ENCODE measurements around the gene SPATA2. TPM values are rescaled to one million over a fixed set of nuclear protein-coding genes. Genes with fewer than 3 reads are reported as not detected.

SPATA2 gene
- total RNA-seq, 2 experiments from 2014 or later, result 7.4 to 8.2 TPM

DNA sequence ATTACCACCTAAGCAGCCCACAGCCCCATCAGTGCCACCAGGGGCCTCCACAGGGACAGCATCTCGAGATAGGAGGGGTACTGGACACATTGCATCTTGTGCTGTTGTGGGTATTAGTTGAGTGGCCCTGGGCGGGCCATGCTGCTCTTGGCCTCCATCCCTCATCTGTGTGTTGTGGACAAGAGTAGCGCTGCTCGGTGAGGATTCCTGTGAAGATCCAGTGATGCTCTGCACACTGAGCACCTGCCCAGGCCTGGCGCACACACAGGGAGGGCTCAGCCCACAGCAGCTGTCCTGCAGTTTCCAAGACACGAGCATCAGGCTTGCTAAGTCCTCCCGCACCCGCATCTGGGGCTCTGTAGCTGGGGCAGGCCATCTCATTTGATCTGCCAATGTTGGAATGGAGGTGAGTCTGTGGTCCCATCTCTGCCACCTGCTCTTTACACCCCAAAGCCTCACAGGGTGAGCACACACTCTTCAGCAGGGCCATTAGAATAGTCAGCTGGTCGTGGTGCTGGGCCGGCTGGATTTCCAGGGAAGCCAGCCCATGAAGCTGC, 32.0 kb downstream of the SPATA2 start:
- CTCF ChIA-PET, result interaction anchor here (1.1 kb wide), 1 partner anchor 273 kb away, joined by 3 read pairs; no protein-coding TSS in a partner anchor
- Mint-ChIP-seq H3K9me3 (no peaks in the 10 kb centered on the region), H3K4me3 (no peak overlapping the region), H3K27ac (no peak overlapping the region), H3K27me3 (no peaks in the 10 kb centered on the region), H3K36me3 (ENCODE audit: low read depth) (peaks cover 21% of the 10 kb centered on the region), H3K4me1 (peaks cover under 1% of the 10 kb centered on the region)
- no peak for DNase-seq
- POLR2A ChIA-PET, result no interaction called here

DNA sequence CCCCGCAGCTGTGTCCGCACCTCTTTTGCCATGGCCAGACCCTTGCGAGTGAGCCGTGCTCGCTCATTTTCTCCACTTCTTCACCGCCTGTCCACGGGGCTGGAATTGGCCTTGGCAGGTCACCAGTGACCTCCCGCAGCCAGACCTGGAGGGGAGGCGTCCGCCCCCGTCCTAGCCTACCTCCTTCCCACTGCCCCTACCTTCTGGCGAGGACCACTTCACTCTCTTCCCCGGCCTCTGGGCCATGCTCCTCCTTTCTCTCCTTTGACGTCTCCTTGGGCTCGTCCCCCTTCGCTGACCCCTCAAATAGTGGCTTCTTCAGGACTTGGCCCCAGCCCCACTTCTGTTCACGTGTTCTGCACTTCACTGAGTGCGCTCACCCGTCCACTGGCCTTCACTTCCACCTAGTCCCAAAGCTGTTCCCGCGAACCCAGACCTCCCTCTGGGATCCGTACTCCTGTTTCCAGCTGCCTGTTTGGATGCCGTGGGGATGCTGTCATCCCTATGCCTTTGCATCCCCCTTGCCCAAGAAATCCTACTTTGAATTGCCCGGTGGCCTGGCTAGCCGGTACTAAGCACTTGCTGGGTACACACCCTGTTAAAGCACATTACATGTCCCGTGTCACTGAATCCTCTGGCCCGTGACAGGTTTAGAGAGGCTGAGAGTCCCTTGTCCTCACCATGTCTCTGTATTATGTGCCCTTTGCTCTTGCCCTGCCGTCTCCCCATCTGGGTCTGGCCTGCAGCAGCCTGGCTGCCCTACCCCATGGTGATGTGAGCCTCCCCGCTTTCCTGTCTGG, 33.0 kb downstream of the SPATA2 start:
- Mint-ChIP-seq H3K27me3 (no peaks in the 10 kb centered on the region), H3K4me3 (no peak overlapping the region), H3K36me3 (ENCODE audit: low read depth) (peaks cover 25% of the 10 kb centered on the region), H3K27ac (peak overlapping the region; percentile 5), H3K4me1 (no peaks in the 10 kb centered on the region), H3K9me3 (no peaks in the 10 kb centered on the region)
- POLR2A ChIA-PET, result no interaction called here
- no peak for DNase-seq
- CTCF ChIA-PET, result interaction anchor here (1.0 kb wide), 1 partner anchor 32 kb away, joined by 3 read pairs; no protein-coding TSS in a partner anchor

DNA sequence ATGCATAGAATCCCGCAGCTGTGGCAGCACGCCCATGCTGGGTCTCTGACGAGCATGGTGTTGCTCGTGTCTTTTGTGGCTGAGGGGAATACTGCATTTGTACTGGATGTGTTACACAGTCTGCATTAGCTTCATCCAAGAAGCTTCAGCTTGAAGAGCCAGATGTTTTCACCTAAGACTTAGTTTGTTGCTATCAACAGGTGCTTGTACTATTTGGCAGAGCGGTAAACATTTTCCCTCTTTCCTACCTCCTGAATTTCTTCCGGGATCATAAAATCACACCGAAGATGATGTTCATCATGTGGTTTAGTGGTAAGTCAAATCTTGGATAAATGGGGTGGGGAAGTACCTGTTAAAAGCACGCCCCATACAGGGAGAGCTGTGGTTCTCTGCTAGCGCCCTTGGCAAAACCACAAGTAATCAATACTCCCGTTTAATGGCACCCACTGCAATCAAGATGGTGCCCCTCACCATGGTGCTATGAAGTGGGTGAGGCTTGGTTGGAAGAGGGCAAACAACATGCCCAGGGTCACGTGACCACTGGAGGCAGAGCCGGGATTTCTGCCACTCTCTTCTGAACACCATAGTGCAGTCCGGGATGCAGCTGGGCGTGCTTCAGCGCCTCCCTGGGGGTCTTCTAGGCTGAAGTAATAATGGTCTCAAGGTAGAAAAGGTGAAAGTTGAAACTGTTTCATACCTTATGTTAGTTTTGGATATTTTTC, 34.4 kb downstream of the SPATA2 start:
- H3K4me1 Mint-ChIP-seq, result no peaks in the 10 kb centered on the region
- no peaks in the 10 kb centered on the region for H3K9me3 Mint-ChIP-seq
- no peak overlapping the region for H3K27ac Mint-ChIP-seq
- ChIA-PET POLR2A (no interaction called here), CTCF (interaction anchor here (0.6 kb wide), 2 partner anchors 37 to 509 kb away, joined by 3 read pairs; no protein-coding TSS in a partner anchor)
- no peak overlapping the region for H3K4me3 Mint-ChIP-seq
- no peaks in the 10 kb centered on the region for H3K27me3 Mint-ChIP-seq
- H3K36me3 Mint-ChIP-seq (ENCODE audit: low read depth), result peaks cover 25% of the 10 kb centered on the region
- DNase-seq, result no peak

DNA sequence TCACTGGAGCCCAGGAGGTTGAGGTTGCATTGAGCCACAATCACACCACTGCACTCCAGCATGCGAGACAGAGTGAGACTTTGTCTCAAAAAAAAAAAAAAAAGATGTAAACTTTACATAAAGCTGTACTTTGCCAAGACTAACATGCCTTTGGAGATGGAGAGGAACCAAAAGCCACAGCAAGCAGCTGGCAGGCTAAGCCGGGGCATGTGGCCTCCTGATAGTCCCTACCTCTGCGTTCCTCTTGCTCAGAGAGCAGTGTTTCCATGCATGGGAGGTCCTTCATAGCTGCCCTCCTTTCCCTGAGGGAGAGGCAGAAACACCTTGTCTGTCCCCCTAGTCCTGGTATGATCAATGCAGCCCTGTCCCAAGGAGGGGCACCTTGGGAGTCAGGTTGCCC, 35.2 kb downstream of the SPATA2 start:
- CTCF ChIA-PET, result interaction anchor here (0.6 kb wide), 2 partner anchors 36 to 508 kb away, joined by 3 read pairs; no protein-coding TSS in a partner anchor
- Mint-ChIP-seq H3K4me3 (no peak overlapping the region), H3K9me3 (no peaks in the 10 kb centered on the region), H3K4me1 (no peaks in the 10 kb centered on the region), H3K27me3 (no peaks in the 10 kb centered on the region), H3K36me3 (ENCODE audit: low read depth) (peaks cover 26% of the 10 kb centered on the region), H3K27ac (no peak overlapping the region)
- POLR2A ChIA-PET, result no interaction called here
- DNase-seq, result no peak

DNA sequence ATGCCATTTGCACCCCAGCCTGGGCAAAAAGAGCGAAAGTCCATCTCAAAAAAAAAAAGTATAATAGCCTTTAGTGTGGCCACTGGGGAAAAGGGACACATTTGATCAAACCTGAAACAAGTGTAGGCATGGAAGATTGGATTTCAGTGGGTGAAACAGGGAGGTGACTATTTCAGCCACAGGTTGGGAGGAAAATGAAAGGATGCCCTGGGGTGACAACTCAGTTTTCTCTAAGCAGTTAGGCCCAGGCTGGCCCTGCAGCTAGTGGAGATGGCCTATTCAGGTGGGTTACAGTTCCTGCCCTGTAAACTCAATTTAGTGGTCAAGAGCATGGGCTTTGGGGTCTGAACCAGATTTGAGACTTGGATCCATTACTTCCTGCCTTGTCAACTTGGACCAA, 36.4 kb downstream of the SPATA2 start:
- H3K36me3 Mint-ChIP-seq (ENCODE audit: low read depth), result peaks cover 27% of the 10 kb centered on the region
- no peaks in the 10 kb centered on the region for H3K27me3 Mint-ChIP-seq
- no peak overlapping the region for H3K4me3 Mint-ChIP-seq
- POLR2A ChIA-PET, result no interaction called here
- DNase-seq, result no peak
- no peaks in the 10 kb centered on the region for H3K9me3 Mint-ChIP-seq
- no peak overlapping the region for H3K27ac Mint-ChIP-seq
- CTCF ChIA-PET, result interaction anchor here (0.5 to 0.7 kb wide), 2 partner anchors 252 to 291 kb away, joined by 3 read pairs; no protein-coding TSS in a partner anchor
- H3K4me1 Mint-ChIP-seq, result no peaks in the 10 kb centered on the region

DNA sequence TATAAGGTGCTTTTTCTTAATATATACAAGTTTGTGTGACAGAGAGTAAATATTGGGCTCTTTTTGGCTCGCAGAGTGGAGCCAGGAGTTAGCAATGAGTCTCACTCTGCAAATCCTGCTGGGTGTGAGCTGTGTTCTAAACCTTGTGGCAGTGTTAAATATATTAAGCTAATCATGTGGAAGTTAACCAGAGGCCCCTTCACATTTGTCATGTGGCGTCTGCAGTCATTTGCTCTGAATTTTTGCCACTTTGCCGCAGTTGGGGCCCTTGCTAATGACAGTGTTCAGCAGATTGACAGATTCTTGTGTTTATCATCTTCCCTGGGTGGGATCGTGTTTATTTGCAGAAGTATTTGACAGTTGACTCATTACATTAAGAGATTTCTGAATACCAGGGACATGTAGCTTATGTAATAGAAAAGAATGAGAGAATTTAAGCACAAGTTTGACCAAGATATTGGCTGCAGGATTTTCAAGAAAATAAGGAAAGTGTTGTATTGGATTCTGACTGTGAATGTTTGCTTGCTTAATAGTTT, 37.9 kb downstream of the SPATA2 start:
- ChIA-PET CTCF (no interaction called here), POLR2A (no interaction called here)
- no peak for DNase-seq
- Mint-ChIP-seq H3K9me3 (no peaks in the 10 kb centered on the region), H3K36me3 (ENCODE audit: low read depth) (peaks cover 24% of the 10 kb centered on the region), H3K27ac (no peak overlapping the region), H3K4me3 (no peak overlapping the region), H3K4me1 (no peaks in the 10 kb centered on the region), H3K27me3 (no peaks in the 10 kb centered on the region)

DNA sequence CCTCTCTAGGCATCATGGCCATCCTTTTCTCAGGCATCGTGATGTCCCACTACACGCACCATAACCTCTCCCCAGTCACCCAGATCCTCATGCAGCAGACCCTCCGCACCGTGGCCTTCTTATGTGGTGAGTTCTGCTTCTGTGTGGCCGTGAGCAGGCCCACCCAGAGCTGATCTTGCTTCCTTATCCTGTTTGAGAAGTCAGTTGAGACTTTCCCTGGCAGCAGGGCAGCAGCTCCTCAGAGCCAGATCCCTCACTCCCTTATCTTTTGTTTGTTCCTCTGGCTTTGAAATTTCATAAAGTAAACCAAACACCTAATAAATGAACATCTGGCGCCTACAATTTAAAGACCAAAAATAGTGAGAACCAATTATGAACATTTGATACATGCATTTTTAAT, 40.6 kb downstream of the SPATA2 start:
- Mint-ChIP-seq H3K36me3 (ENCODE audit: low read depth) (peaks cover 23% of the 10 kb centered on the region), H3K4me1 (no peaks in the 10 kb centered on the region), H3K9me3 (no peaks in the 10 kb centered on the region), H3K27me3 (no peaks in the 10 kb centered on the region), H3K27ac (peak overlapping the region; percentile 4), H3K4me3 (no peak overlapping the region)
- no peak for DNase-seq
- CTCF ChIA-PET, result no interaction called here
- POLR2A ChIA-PET, result no interaction called here

DNA sequence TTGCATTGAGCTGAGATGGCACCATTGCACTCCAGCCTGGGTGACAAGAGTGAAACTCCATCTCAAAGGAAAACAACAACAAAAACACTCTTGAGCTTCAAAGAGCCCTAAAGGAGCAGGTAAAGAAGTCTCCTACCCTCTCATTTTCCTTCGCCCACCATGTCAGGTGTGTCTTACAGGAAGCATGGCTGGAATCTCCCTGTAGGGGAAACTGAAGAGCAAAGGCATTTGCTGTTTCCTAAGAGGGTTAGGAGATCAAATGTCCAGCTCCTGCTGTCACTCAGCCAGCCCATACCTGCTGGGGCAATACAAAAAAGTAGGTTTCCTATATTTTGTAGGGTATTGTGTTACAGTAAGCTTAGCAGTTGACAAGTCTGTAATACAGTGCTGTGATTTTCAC, 43.3 kb downstream of the SPATA2 start:
- CTCF ChIA-PET, result interaction anchor here (0.7 to 1.1 kb wide), 2 partner anchors 32 to 40 kb away, joined by 3 read pairs; no protein-coding TSS in a partner anchor
- Mint-ChIP-seq H3K4me3 (no peak overlapping the region), H3K27ac (peak overlapping the region; percentile 13), H3K27me3 (no peaks in the 10 kb centered on the region), H3K4me1 (no peaks in the 10 kb centered on the region), H3K9me3 (no peaks in the 10 kb centered on the region), H3K36me3 (ENCODE audit: low read depth) (peaks cover 29% of the 10 kb centered on the region)
- DNase-seq, result no peak
- POLR2A ChIA-PET, result no interaction called here

DNA sequence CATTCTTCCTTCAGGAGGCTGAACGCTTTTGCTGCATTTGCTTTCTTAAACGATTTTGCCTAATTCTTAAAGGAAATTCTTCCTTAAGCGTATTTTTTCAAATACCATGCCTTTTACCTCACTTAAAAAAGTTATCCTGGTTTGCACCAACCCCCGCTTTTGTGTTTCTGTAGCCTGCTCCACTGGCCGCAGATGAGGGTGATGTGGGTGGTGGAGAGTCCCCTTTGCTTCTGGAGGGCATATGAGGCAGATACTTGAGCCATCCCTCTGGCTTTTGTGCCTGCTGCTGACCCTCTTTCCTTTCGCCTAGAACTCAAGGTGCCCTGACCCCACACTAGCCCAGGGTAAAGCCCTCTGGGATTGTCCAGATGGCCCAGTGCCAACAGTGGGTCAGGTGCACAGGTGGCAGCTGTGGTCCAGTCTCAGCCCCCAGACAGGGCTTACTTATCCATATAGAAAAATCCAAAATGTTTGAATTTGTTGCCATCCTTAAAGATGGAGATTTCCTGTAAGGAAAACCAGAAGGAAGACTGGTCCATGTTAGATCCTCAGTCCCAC, 43.9 kb downstream of the SPATA2 start:
- CTCF ChIA-PET, result interaction anchor here (1.1 kb wide), 1 partner anchor 41 kb away, joined by 3 read pairs; no protein-coding TSS in a partner anchor

DNA sequence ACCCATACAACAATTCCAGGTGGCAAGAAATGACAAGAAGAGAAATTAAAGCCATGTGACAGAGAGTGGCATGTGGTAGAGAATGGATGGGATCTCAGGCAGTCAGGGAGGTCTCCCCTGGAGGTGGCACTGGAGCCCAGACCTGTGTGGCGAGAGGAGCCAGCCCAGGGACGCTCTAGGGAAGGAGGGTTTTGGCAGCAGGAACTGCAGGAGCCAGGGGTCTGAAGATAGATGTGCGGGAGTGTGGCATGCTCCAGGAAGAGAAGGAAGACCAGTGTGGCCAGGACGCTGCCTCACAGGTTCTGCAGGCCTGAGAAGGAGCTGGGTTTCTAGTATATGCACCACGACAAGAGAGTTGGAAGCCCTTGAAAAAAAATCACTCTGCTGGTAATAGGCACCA, 45.1 kb downstream of the SPATA2 start:
- H3K36me3 Mint-ChIP-seq (ENCODE audit: low read depth), result peaks cover 36% of the 10 kb centered on the region
- no peaks in the 10 kb centered on the region for H3K9me3 Mint-ChIP-seq
- no peaks in the 10 kb centered on the region for H3K27me3 Mint-ChIP-seq
- peak overlapping the region; percentile 15 for H3K27ac Mint-ChIP-seq
- ChIA-PET CTCF (no interaction called here), POLR2A (no interaction called here)
- no peak overlapping the region for H3K4me3 Mint-ChIP-seq
- no peaks in the 10 kb centered on the region for H3K4me1 Mint-ChIP-seq
- no peak for DNase-seq

More for the DNA sequence above, 43.9 kb downstream of the SPATA2 start:
- DNase-seq, result no peak
- Mint-ChIP-seq H3K27ac (no peak overlapping the region), H3K9me3 (no peaks in the 10 kb centered on the region), H3K4me1 (no peaks in the 10 kb centered on the region), H3K4me3 (no peak overlapping the region), H3K27me3 (no peaks in the 10 kb centered on the region), H3K36me3 (ENCODE audit: low read depth) (peaks cover 29% of the 10 kb centered on the region)
- POLR2A ChIA-PET, result no interaction called here

DNA sequence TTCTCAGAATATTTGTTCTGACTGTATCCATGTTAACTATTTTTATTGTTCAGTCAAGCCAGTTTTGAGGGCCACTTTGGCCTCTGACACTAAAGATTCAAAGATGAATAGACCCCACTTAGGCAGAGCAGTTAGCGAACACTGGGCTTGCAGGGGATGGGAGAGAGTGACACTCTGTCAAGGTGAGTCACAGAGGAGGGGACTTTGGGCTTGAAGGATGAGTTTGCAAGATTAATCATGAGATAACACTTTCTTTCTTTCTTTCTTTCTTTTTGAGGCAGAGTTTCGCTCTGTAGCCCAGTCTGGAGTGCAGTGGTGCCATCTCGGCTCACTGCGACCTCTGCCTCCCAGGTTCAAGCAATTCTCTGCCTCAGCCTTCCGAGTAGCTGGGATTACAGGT, 46.4 kb downstream of the SPATA2 start:
- ChIA-PET POLR2A (no interaction called here), CTCF (no interaction called here)
- no peak for DNase-seq
- peaks cover 37% of the 10 kb centered on the region for H3K36me3 Mint-ChIP-seq (ENCODE audit: low read depth)
- no peak overlapping the region for H3K27ac Mint-ChIP-seq
- no peak overlapping the region for H3K4me3 Mint-ChIP-seq
- H3K9me3 Mint-ChIP-seq, result no peaks in the 10 kb centered on the region
- H3K27me3 Mint-ChIP-seq, result no peaks in the 10 kb centered on the region
- no peaks in the 10 kb centered on the region for H3K4me1 Mint-ChIP-seq

DNA sequence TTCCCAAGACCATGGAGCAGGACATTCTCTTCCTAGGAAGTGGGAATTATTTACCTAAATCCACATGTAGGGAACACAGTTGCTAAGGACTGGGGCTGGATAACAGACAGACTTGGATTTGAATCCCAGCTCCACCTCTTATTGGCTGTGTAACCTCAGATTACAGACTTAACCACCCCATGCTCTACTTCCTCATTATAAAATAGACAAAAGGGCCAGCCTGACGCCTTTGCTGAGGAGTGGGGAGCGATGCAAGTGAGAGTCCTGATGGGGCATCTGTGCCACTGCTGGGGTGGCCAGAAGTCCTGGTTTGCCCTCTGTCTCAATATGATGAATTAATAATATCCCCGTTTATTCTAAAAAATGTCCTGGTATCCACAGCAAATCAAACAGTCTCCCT, 46.8 kb downstream of the SPATA2 start:
- Mint-ChIP-seq H3K27me3 (no peaks in the 10 kb centered on the region), H3K4me1 (no peaks in the 10 kb centered on the region), H3K36me3 (ENCODE audit: low read depth) (peaks cover 37% of the 10 kb centered on the region), H3K27ac (no peak overlapping the region), H3K4me3 (no peak overlapping the region), H3K9me3 (no peaks in the 10 kb centered on the region)
- DNase-seq, result no peak
- ChIA-PET POLR2A (no interaction called here), CTCF (no interaction called here)
